ENCODE results near the gene ZIC5. TPM values are rescaled to one million over a fixed set of nuclear protein-coding genes. Genes with fewer than 3 reads are reported as not detected.

Gene ZIC5
- total and polyA plus RNA-seq, 11 donors: not detected

DNA sequence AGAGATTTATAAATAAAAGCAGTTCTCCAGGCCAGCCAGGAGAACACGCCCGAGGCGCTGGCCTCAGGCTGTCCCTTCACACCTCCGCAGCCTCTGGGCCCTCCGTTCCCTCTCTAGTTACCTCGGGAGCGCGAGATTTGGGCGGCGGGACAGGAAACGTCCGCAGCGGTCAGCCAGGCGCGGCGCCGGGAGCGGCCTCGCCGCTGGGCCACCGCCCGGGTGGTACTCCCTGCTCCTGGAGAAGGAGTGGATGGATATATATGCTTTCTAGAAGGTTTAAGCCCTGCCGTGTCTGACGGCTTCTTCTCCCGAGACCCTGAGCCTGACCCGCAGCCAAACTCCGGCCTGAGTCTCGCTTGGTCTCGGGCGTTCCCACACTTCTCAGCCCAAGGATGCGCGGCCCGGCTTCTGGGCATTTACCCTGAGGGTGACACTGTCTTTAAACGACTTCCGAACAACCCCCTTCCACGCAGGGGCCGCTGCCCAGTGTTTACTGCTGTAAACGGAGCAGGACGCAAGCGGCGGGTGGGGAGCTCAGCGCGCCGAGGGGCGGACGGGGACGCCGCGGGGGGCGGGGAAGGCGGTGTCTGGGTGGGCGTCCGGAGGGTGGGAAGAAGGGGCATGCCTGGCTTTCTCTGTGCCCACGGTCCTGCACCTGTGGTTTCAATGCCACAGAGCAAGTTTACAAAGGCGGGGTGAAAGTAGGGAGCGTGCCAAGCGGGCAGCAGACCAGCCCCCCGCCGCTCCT is 8.1 kb upstream of the ZIC5 start:
- peaks cover 4 to 43% (median 23%) of the 10 kb centered on the region in 12 donors for H3K4me1 ChIP-seq
- H3K36me3 ChIP-seq: no peaks in the 10 kb centered on the region
- 2 to 3% (median 3%) methylated on average over 47 to 59 of the region's 59 CpGs for WGBS, 4 donors
- ATAC-seq: no peak
- DNase-seq: peak in 1 of 5 donors; percentile 65
- H3K27me3 ChIP-seq: peaks cover 74 to 100% (median 97%) of the 10 kb centered on the region in 9 donors
- H3K9me3 ChIP-seq: peaks cover 0 to 5% (median 0%) of the 10 kb centered on the region in 12 donors
- intact Hi-C loops (cut with DNase I): no loop called here
- TF ChIP-seq CTCF (IDR thresholded peaks at IDR 0.05) (no peak), POLR2A (IDR thresholded peaks at IDR 0.05) (no peak)
- H3K27ac ChIP-seq: no peak overlapping the region
- peak overlapping the region; percentile 9 to 58 (median 46) for H3K4me3 ChIP-seq

- ATAC-seq: no peak
- Histone ChIP-seq H3K4me3 (no peak overlapping the region), H3K27ac (no peak overlapping the region), H3K4me1 (peaks cover 4 to 43% (median 23%) of the 10 kb centered on the region in 12 donors), H3K9me3 (peaks cover 0 to 5% (median 0%) of the 10 kb centered on the region in 12 donors), H3K36me3 (no peaks in the 10 kb centered on the region), H3K27me3 (peaks cover 71 to 100% (median 97%) of the 10 kb centered on the region in 9 donors)
- TF ChIP-seq CTCF (IDR thresholded peaks at IDR 0.05) (no peak), POLR2A (IDR thresholded peaks at IDR 0.05) (no peak)
- intact Hi-C loops (cut with DNase I): no loop called here
- no peak for DNase-seq
- WGBS, 4 donors: 2 to 6% (median 4%) methylated on average over 18 of the region's 18 CpGs
These were observed 7.4 kb upstream of the ZIC5 start for GRCh38 chr13:99978799-99979452.

GRCh38 chr13:99977912-99978798 is 6.6 kb upstream of the ZIC5 start:
- Histone ChIP-seq H3K4me3 (no peak overlapping the region), H3K27ac (no peak overlapping the region), H3K27me3 (peaks cover 71 to 100% (median 97%) of the 10 kb centered on the region in 9 donors), H3K4me1 (peaks cover 4 to 42% (median 23%) of the 10 kb centered on the region in 12 donors), H3K9me3 (peaks cover 0 to 6% (median 0%) of the 10 kb centered on the region in 12 donors), H3K36me3 (no peaks in the 10 kb centered on the region)
- ATAC-seq (no peak), DNase-seq (no peak)
- TF ChIP-seq POLR2A (IDR thresholded peaks at IDR 0.05) (no peak), CTCF (IDR thresholded peaks at IDR 0.05) (no peak)
- WGBS, 4 donors: 8 to 15% (median 13%) methylated on average over 52 of the region's 52 CpGs
- intact Hi-C loops (cut with DNase I): no loop called here
